Testis (tissue), 3 donors: ENCODE data around the gene ZFR. TPM values are rescaled to one million over a fixed set of nuclear protein-coding genes. Genes with fewer than 3 reads are reported as not detected.

Source experiments
- DNase-seq: peaks from one replicate; pipeline ENCODE4 v3.0.0-alpha.2; 2019
- H3K27ac ChIP-seq, 2 donors: fragments of 200-600 bp; sonication (generic); one replicate each; pipeline ENCODE4 v1.5.1; 2019
- H3K27me3 ChIP-seq: fragments of 200-600 bp; sonication (generic); one replicate; pipeline ENCODE4 v1.5.1; 2019
- H3K36me3 ChIP-seq: fragments of 200-600 bp; sonication (generic); one replicate; pipeline ENCODE4 v1.5.1; 2017; ENCODE audit warnings: low read depth; ENCODE audit errors: missing control alignments
- H3K4me1 ChIP-seq: fragments of 200-600 bp; sonication (generic); one replicate; pipeline ENCODE4 v1.5.1; 2019
- H3K4me3 ChIP-seq, 2 donors: fragments of 200-600 bp; sonication (generic); one replicate each; pipeline ENCODE4 v1.5.1; 2017 to 2019
- H3K9me3 ChIP-seq: fragments of 200-600 bp; sonication (generic); one replicate; pipeline ENCODE4 v1.5.1; 2017
- POLR2A ChIP-seq: fragments of 450-650 bp; IDR thresholded peaks from one replicate; pipeline ENCODE4 v1.6.1; 2017; ENCODE audit warnings: antibody characterized with exemption, mild to moderate bottlenecking, moderate library complexity
- WGBS, 2 donors: methylation state at CpG; one replicate each; pipeline ENCODE4 v1.1.5; 2018; 5-methylcytosine and 5-hydroxymethylcytosine counted together
- intact Hi-C: fragments of 100-400 bp; cut with DNase I; formaldehyde crosslinking; loops from one replicate; pipeline ENCODE4 v1.15.1; 2023; ENCODE audit warnings: low total_unique reads
- polyA plus RNA-seq: library from polyadenylated mRNA; stranded (reverse); fragments of 350-450 nt; fragmentation: Illumina TruSeq; extraction: RNeasy Lipid Tissue Mini Kit (QIAGEN cat#74804); gene quantifications from one replicate; pipeline ENCODE4 v1.2.3, GENCODE V29; 2014; ENCODE audit warnings: low read depth, low replicate concordance; ENCODE audit not compliant: insufficient read depth
- total RNA-seq, 2 donors: library from RNA; depleted of rRNA; stranded (reverse); fragments of >200 nt; gene quantifications; one replicate each; pipeline ENCODE4 v1.2.3, GENCODE V29; 2016
- TF ChIP-seq, protein P1 (sequence below), 3 experiments: fragments of 450-650 bp in 2 of 3; fragments of 200-600 bp in 1 of 3; sonication (generic) in 1 of 3; IDR thresholded peaks; one replicate each; pipeline ENCODE4 v1.5.1; 2016 to 2019; ENCODE audit warnings: antibody characterized with exemption in 3 of 3, mild to moderate bottlenecking in 2 of 3, moderate library complexity in 1 of 3

Gene ZFR
- total and polyA plus RNA-seq, 3 donors from 2014 or later: 77.1 to 112 (median 97.2) TPM

DNA sequence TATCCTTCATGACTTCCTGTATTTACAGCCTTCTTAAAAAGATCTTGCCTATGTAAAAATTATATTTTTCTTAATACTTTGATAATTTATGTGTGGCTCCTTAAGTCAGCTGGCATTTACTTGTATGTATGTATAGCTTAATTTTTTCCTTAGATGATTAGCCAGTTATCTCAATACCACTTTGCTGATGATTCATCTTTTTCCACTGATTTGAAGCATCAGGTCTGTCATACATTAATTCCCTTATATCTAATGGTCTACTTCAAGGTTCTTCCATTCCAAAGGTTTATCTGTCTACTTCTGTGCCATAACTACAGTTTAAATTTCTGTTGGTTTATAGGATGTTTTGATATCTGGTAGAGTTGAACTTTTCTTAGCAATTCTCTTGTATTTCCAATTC, 86.9 kb downstream of the ZFR start:
- intact Hi-C loops: no loop called here
- H3K27me3 ChIP-seq: no peaks in the 10 kb centered on the region
- H3K4me1 ChIP-seq: peaks cover 6% of the 10 kb centered on the region
- no peaks in the 10 kb centered on the region for H3K36me3 ChIP-seq
- H3K4me3 ChIP-seq: no peak overlapping the region
- DNase-seq: no peak
- H3K27ac ChIP-seq: no peak overlapping the region
- H3K9me3 ChIP-seq: no peaks in the 10 kb centered on the region
- TF ChIP-seq, protein P1, sequence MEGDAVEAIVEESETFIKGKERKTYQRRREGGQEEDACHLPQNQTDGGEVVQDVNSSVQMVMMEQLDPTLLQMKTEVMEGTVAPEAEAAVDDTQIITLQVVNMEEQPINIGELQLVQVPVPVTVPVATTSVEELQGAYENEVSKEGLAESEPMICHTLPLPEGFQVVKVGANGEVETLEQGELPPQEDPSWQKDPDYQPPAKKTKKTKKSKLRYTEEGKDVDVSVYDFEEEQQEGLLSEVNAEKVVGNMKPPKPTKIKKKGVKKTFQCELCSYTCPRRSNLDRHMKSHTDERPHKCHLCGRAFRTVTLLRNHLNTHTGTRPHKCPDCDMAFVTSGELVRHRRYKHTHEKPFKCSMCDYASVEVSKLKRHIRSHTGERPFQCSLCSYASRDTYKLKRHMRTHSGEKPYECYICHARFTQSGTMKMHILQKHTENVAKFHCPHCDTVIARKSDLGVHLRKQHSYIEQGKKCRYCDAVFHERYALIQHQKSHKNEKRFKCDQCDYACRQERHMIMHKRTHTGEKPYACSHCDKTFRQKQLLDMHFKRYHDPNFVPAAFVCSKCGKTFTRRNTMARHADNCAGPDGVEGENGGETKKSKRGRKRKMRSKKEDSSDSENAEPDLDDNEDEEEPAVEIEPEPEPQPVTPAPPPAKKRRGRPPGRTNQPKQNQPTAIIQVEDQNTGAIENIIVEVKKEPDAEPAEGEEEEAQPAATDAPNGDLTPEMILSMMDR (IDR thresholded peaks at IDR 0.05): no peak
- no peak for TF ChIP-seq POLR2A

DNA sequence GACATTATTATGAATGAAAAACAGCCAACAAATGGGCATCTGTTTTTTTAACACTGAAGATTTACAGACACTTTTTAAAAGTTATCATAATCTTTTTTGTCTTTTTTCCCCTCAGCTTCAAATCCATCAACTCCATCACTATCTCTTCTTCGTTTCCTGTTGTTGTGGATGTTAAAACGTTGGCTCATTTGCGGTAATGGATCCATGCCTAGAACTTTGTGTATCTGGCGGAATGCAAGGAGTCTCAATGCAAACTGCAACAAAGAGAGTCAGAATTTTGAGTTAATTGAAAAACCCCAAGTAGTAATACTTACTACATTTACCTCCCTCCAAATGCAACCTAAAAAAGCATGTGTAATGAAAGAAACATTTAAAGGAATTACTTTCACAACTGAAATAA, 88.9 kb downstream of the ZFR start:
- peak; percentile 60 for DNase-seq
- TF ChIP-seq POLR2A: no peak
- TF ChIP-seq, protein P1 (IDR thresholded peaks at IDR 0.05): no peak
- Histone ChIP-seq H3K4me3 (no peak overlapping the region), H3K27me3 (no peaks in the 10 kb centered on the region), H3K36me3 (no peaks in the 10 kb centered on the region), H3K4me1 (peaks cover 6% of the 10 kb centered on the region), H3K9me3 (no peaks in the 10 kb centered on the region), H3K27ac (peak overlapping the region in 1 of 2 donors; percentile 2)
- intact Hi-C loops: no loop called here
- 21 to 26% methylated on average over 4 of the region's 4 CpGs for WGBS, 2 donors

- H3K4me3 ChIP-seq: no peak overlapping the region
- H3K27ac ChIP-seq: peak overlapping the region in 1 of 2 donors; percentile 22
- no peaks in the 10 kb centered on the region for H3K27me3 ChIP-seq
- intact Hi-C loops: no loop called here
- 77 to 79% methylated on average over 9 of the region's 9 CpGs for WGBS, 2 donors
- DNase-seq: no peak
- no peak for TF ChIP-seq POLR2A
- TF ChIP-seq, protein P1 (IDR thresholded peaks at IDR 0.05): no peak
- no peaks in the 10 kb centered on the region for H3K36me3 ChIP-seq
- H3K9me3 ChIP-seq: no peaks in the 10 kb centered on the region
- H3K4me1 ChIP-seq: peaks cover 6% of the 10 kb centered on the region
These were observed 91.1 kb downstream of the ZFR start for GRCh38 chr5:32353420-32353819.

- no peak for TF ChIP-seq POLR2A
- TF ChIP-seq, protein P1 (IDR thresholded peaks at IDR 0.05): no peak
- Histone ChIP-seq H3K4me1 (peaks cover 6% of the 10 kb centered on the region), H3K36me3 (no peaks in the 10 kb centered on the region), H3K27ac (peak overlapping the region in 1 of 2 donors; percentile 22), H3K9me3 (no peaks in the 10 kb centered on the region), H3K27me3 (no peaks in the 10 kb centered on the region), H3K4me3 (no peak overlapping the region)
- intact Hi-C loops: no loop called here
- no peak for DNase-seq
- 93 to 94% methylated on average over 8 of the region's 8 CpGs for WGBS, 2 donors
These were observed 91.9 kb downstream of the ZFR start for GRCh38 chr5:32352685-32353084.

DNA sequence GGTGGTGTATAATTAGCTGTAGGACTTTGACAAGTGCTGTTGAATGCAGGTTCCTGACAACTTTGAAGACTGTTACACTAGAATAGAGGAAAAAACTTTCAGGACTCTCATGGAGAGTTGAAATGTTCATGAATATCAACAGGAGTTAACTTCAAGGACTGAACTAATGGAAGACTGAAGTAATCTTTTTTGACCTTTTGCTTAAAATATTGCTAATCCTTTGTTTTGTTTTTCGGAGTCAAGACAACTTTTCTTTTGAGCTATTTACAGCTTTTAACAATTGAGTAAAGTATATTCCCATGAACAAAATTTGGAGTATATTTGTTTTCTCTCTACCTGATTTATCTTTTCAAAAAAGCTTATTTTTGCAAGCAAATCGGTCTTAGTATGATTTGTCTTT, 97.7 kb downstream of the ZFR start:
- Histone ChIP-seq H3K4me3 (no peak overlapping the region), H3K27me3 (no peaks in the 10 kb centered on the region), H3K9me3 (no peaks in the 10 kb centered on the region), H3K36me3 (no peaks in the 10 kb centered on the region), H3K4me1 (no peaks in the 10 kb centered on the region), H3K27ac (no peak overlapping the region)
- intact Hi-C loops: no loop called here
- WGBS, 2 donors: 94 to 97% methylated on average over 2 of the region's 2 CpGs
- TF ChIP-seq, protein P1 (IDR thresholded peaks at IDR 0.05): no peak
- TF ChIP-seq POLR2A: no peak
- no peak for DNase-seq
